ENCODE results near the gene SGCG.

The SGCG gene

GRCh38 chr13:23372264-23372906 is 191.6 kb downstream of the SGCG start:
- Histone ChIP-seq H3K27me3 (ENCODE audit: insufficient read depth, low read length) (no peaks in the 10 kb centered on the region), H3K9ac (ENCODE audit: low read depth, low read length) (no peak overlapping the region), H3K9me3 (ENCODE audit: insufficient read depth, low read depth, low read length) (no peaks in the 10 kb centered on the region), H3K36me3 (ENCODE audit: insufficient read depth, low read depth, low read length) (peaks cover 51% of the 10 kb centered on the region), H3K27ac (ENCODE audit: low read length) (no peak overlapping the region), H3K4me3 (ENCODE audit: low read length) (no peak overlapping the region), H3K4me1 (ENCODE audit: insufficient read depth, low read length) (no peaks in the 10 kb centered on the region; the same call in 1 of the 2 replicates)
